Body of pancreas (tissue), 4 donors: Measurements from ENCODE around the gene HSFX2. TPM values are rescaled to one million over a fixed set of nuclear protein-coding genes. Genes with fewer than 3 reads are reported as not detected.
"Not testable (repeated sequence)": the region's sequence is repeated elsewhere in the genome, so short reads cannot be mapped to it uniquely, and the experiment has no call there.

ENCODE experiments used
- ATAC-seq: fragments of 150-250 bp; one replicate; pipeline ENCODE4 v1.9.1; 2016
- DNase-seq, 4 donors: peaks; one replicate each; pipeline ENCODE4 v3.0.0-alpha.2; 2019
- H3K27ac ChIP-seq, 4 donors: fragments of 200-600 bp; sonication (generic); 1 replicate in 3 of 4; 2 replicates in 1 of 4; pipeline versions ENCODE4 v1.5.1 to v1.6.1; 2016 to 2019; ENCODE audit warnings: mild to moderate bottlenecking in 1 of 4, mixed read lengths in 1 of 4, moderate library complexity in 1 of 4
- H3K27me3 ChIP-seq, 2 donors: fragments of 200-600 bp; sonication (generic); one replicate each; pipeline ENCODE4 v1.6.0; 2016; ENCODE audit warnings: mild to moderate bottlenecking in 1 of 2
- H3K36me3 ChIP-seq, 2 donors: fragments of 200-600 bp; sonication (generic); replicated peaks in 1 of 2; 2 replicates each; pipeline ENCODE4 v1.5.1; 2016; ENCODE audit warnings: low read depth in 2 of 2; ENCODE audit not compliant: insufficient read depth in 1 of 2
- H3K4me1 ChIP-seq: fragments of 200-600 bp; sonication (generic); one replicate; pipeline ENCODE4 v1.6.0; 2016
- H3K4me3 ChIP-seq, 2 donors: fragments of 200-600 bp; sonication (generic); 1 replicate in 1 of 2; 2 replicates in 1 of 2; pipeline ENCODE4 v1.5.1; 2016 to 2019
- H3K9me3 ChIP-seq, 3 donors: fragments of 200-600 bp; sonication (generic); 1 replicate in 2 of 3; 2 replicates in 1 of 3; pipeline ENCODE4 v1.5.1; 2016
- POLR2A ChIP-seq, 3 donors: fragments of 450-650 bp; IDR thresholded peaks; one replicate each; pipeline ENCODE4 v1.6.1; 2016; ENCODE audit warnings: antibody characterized with exemption in 3 of 3, mild to moderate bottlenecking in 2 of 3
- WGBS, 2 donors: methylation state at CpG; one replicate each; pipeline ENCODE4 v1.1.5; 2017; 5-methylcytosine and 5-hydroxymethylcytosine counted together
- intact Hi-C: fragments of 100-400 bp; cut with DNase I; formaldehyde crosslinking; loops from one replicate; pipeline ENCODE4 v1.15.1; 2023
- total RNA-seq, 2 donors: library from RNA; depleted of rRNA; stranded (reverse); fragments of >200 nt; gene quantifications; one replicate each; pipeline ENCODE4 v1.1.0, GENCODE V29; 2016
- TF ChIP-seq, protein P1 (sequence below), 7 experiments: fragments of 450-650 bp in 4 of 7; fragments of 200-600 bp in 3 of 7; sonication (generic) in 3 of 7; IDR thresholded peaks; one replicate each; pipeline ENCODE4 v1.5.1; 2016 to 2019; ENCODE audit warnings: antibody characterized with exemption in 7 of 7

Gene HSFX2
- total RNA-seq, 2 donors from 2014 or later: not detected

DNA sequence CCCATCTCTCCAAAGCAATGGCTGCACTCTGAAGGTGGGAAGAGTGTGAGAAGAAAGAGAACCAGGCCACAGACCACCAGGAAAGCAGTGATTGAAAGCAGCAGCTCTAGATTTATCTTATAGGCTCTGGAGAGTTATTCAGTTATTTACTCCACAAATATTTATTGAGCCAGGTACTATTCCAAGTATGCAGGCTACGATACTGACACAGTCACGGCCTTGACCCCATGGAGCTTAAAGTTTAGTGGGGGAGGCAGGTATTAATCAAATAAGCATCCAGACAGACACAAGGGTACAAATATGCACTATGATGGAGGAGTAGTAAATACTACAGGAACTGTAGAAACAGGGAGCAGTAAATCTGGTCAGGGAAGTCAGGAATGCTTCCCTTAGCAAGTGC is 33.7 kb upstream of the HSFX2 start:
- Histone ChIP-seq H3K4me3 (no peak overlapping the region), H3K27ac (no peak overlapping the region), H3K9me3 (no peaks in the 10 kb centered on the region), H3K36me3 (no peaks in the 10 kb centered on the region), H3K27me3 (no peaks in the 10 kb centered on the region), H3K4me1 (peaks cover 16% of the 10 kb centered on the region)
- intact Hi-C loops: no loop called here
- DNase-seq: no peak
- TF ChIP-seq, protein P1, sequence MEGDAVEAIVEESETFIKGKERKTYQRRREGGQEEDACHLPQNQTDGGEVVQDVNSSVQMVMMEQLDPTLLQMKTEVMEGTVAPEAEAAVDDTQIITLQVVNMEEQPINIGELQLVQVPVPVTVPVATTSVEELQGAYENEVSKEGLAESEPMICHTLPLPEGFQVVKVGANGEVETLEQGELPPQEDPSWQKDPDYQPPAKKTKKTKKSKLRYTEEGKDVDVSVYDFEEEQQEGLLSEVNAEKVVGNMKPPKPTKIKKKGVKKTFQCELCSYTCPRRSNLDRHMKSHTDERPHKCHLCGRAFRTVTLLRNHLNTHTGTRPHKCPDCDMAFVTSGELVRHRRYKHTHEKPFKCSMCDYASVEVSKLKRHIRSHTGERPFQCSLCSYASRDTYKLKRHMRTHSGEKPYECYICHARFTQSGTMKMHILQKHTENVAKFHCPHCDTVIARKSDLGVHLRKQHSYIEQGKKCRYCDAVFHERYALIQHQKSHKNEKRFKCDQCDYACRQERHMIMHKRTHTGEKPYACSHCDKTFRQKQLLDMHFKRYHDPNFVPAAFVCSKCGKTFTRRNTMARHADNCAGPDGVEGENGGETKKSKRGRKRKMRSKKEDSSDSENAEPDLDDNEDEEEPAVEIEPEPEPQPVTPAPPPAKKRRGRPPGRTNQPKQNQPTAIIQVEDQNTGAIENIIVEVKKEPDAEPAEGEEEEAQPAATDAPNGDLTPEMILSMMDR (IDR thresholded peaks at IDR 0.05): no peak
- no peak for TF ChIP-seq POLR2A (IDR thresholded peaks at IDR 0.05)
- no peak for ATAC-seq
- WGBS, 2 donors: 23 to 33% methylated on average over 2 of the region's 2 CpGs

DNA sequence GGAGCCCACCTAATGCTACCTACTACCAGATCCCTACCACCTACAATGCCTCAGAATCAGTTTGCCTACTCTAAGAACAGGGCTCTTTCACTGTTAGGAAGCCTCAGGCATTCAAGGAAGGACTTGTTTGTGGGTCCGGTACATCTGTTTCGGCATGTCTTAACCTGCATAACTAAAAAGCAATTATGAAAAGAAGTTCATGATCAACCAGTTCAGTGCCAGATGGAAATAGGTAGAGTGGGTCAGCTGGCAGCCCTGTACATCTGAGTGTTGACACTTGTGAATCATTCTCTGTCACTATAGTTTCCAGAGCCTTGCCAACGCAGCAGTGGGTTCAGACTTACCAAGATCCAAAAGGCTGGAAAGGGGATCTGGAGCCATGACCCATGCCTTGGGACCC is 33.2 kb upstream of the HSFX2 start:
- H3K36me3 ChIP-seq: no peaks in the 10 kb centered on the region
- DNase-seq (no peak), ATAC-seq (no peak)
- H3K9me3 ChIP-seq: no peaks in the 10 kb centered on the region
- TF ChIP-seq, protein P1 (IDR thresholded peaks at IDR 0.05): no peak
- TF ChIP-seq POLR2A (IDR thresholded peaks at IDR 0.05): no peak
- peaks cover 16% of the 10 kb centered on the region for H3K4me1 ChIP-seq
- no peak overlapping the region for H3K4me3 ChIP-seq
- no peak overlapping the region for H3K27ac ChIP-seq
- no peaks in the 10 kb centered on the region for H3K27me3 ChIP-seq
- intact Hi-C loops: no loop called here
- 88 to 95% methylated on average over 2 to 3 of the region's 3 CpGs for WGBS, 2 donors

DNA sequence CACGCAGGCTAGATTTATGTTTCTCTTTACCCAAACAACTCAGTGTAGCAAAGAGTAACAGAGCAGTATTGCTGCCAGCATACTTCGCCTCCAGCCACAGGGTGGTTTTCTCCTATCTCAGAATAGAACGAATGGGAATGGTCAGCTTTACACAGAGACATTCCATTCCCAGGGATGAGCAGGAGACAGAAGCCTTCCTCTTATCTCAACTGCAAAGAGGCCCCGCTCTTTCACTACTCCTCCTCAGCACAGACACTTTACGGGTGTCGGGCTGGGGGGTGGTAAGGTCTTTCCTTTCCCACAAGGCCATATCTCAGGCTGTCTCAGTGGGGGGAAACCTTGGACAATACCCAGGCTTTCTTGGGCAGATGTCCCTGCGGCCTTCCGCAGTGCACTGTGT is 31.7 kb upstream of the HSFX2 start:
- H3K36me3 ChIP-seq, H3K27ac ChIP-seq, H3K4me3 ChIP-seq, H3K9me3 ChIP-seq, ATAC-seq, H3K4me1 ChIP-seq, DNase-seq, H3K27me3 ChIP-seq, intact Hi-C loops: not testable (repeated sequence)
- WGBS, 2 donors: 38 to 62% methylated on average over 4 to 8 of the region's 8 CpGs

DNA sequence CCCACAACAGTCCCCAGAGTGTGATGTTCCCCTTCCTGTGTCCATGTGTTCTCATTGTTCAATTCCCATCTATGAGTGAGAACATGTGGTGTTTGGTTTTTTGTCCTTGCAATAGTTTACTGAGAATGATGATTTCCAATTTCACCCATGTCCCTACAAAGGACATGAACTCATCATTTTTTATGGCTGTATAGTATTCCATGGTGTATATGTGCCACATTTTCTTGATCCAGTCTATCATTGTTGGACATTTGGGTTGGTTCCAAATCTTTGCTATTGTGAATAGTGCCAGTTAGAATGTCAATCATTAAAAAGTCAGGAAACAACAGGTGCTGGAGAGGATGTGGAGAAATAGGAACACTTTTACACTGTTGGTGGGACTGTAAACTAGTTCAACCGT is 24.5 kb upstream of the HSFX2 start:
- intact Hi-C loops, DNase-seq: not testable (repeated sequence)

DNA sequence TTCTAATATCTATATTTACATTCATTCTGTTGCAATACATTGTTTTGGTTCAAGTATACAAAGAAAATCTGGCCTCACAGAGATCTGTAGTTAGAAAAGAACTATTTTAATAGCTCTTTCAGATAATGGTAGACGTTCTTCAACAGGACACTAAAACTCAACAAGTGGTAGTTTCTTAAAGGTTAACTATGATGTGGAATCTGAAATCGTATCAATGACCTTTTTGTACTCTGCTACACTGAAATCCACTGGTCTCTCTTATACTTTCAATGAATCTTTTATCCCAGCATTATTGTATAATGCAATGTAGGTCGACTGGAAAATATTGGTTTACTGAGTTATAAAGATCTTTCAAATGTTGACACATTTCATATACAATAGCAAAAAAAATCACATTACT is 23.8 kb upstream of the HSFX2 start:
- no peak overlapping the region for H3K4me3 ChIP-seq
- H3K27me3 ChIP-seq: no peaks in the 10 kb centered on the region
- ATAC-seq (no peak), DNase-seq (no peak)
- no peak overlapping the region for H3K27ac ChIP-seq
- H3K4me1 ChIP-seq: no peaks in the 10 kb centered on the region
- intact Hi-C loops: no loop called here
- no peaks in the 10 kb centered on the region for H3K36me3 ChIP-seq
- no peak for TF ChIP-seq POLR2A (IDR thresholded peaks at IDR 0.05)
- TF ChIP-seq, protein P1 (IDR thresholded peaks at IDR 0.05): no peak
- 72 to 81% methylated on average over 3 of the region's 3 CpGs for WGBS, 2 donors
- no peaks in the 10 kb centered on the region for H3K9me3 ChIP-seq

More for the DNA sequence above, 24.5 kb upstream of the HSFX2 start:
- H3K27me3 ChIP-seq, H3K4me1 ChIP-seq, H3K27ac ChIP-seq, H3K36me3 ChIP-seq, H3K4me3 ChIP-seq, H3K9me3 ChIP-seq, ATAC-seq: not testable (repeated sequence)
- 78 to 80% methylated on average over 1 of the region's 1 CpG for WGBS, 2 donors

DNA sequence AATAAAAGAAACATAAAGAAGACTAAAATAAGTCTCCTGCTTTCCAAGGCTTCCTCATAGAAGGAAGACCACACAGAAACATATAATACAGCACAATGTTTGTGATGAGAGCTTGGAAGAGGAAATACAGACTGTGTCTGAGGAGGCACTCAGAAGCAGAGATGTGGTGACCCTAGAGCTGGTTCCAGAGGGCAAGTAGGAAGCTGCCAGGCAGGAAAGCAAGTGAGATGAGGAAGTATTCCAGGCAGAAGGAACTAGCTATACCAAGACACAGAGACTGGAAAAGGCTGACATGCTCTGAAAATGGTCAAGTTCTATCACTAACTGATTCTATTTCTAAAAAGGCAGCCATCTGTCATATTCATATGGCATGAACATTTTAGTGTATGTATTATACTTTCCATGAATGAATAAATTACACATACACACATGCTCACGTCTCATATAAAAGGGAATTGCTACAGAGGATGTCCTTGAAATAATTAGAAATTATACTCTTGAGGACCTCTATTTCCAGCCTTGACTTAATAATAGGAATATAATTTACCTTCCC is 16.6 kb upstream of the HSFX2 start:
- DNase-seq (no peak), ATAC-seq (no peak)
- TF ChIP-seq, protein P1 (IDR thresholded peaks at IDR 0.05): no peak
- TF ChIP-seq POLR2A (IDR thresholded peaks at IDR 0.05): no peak
- H3K36me3 ChIP-seq: no peaks in the 10 kb centered on the region
- WGBS, 2 donors: 88 to 90% methylated on average over 1 of the region's 1 CpG
- H3K4me3 ChIP-seq: no peak overlapping the region
- H3K27me3 ChIP-seq: no peaks in the 10 kb centered on the region
- no peaks in the 10 kb centered on the region for H3K4me1 ChIP-seq
- no peak overlapping the region for H3K27ac ChIP-seq
- H3K9me3 ChIP-seq: no peaks in the 10 kb centered on the region
- intact Hi-C loops: no loop called here
